ENCODE data around the gene PPARD. TPM values are rescaled to one million over a fixed set of nuclear protein-coding genes. Genes with fewer than 3 reads are reported as not detected.
A peak's percentile ranks its signal among the peaks of the same experiment; 100 is the strongest.

The PPARD gene
- total RNA-seq, 1 experiment from 2014 or later: 26.8 TPM

DNA sequence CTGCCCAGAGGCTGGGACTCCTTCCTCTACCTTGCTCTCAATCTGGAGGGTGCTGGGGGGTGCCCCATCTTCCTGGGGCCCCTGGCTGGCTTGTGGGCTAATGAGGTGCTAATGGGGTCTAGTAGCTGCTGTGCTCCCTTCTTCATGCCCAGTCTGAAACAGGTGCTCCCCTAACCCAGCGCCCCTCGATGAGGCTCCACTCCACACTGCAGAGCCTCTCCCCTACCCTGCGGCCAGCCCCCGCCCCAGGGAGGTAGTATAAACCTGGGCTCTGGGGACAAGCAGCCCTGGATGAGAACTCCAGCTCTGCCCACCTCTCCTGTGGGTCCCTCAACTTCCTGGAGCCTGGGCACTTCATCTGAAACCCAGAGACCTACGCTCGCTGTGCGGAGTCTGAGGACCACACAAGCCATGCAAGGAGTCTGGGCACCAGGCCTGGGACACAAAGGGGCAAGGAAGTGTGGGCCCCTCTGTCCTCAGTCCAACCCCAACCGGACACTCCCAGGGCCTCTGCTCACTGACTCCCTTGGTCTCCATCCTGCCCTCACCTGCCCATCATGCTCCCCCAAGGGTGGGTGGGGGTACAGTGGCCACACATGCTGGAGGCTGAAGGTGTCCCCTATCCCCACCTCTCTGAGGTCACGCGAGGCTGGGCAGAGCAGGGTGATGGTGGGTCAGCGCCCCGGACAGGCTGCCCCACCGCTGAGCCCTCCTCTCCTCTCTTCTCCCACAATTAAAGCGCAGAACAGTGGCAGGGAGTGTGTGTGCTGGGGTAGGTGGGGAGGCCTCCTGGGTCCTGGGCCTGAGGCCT, 132.0 kb downstream of the PPARD start:
- intact Hi-C loops (cut with micrococcal nuclease; ENCODE audit: unreplicated experiment): no loop called here
- peaks cover 87% of the 10 kb centered on the region for H3K36me3 Mint-ChIP-seq (ENCODE audit: insufficient read depth, unreplicated experiment)
- no peak for DNase-seq
- no peak overlapping the region for H3K4me3 Mint-ChIP-seq (ENCODE audit: low read depth, unreplicated experiment)
- no peaks in the 10 kb centered on the region for H3K27me3 Mint-ChIP-seq (ENCODE audit: unreplicated experiment)
- peaks cover 25% of the 10 kb centered on the region for H3K4me1 Mint-ChIP-seq (ENCODE audit: low read depth, unreplicated experiment)
- CTCF ChIA-PET: interaction anchor here (0.6 to 1.1 kb wide), 2 partner anchors 22 kb away, joined by 3 to 4 read pairs; partner anchors contain the start of gene TEAD3
- TF ChIP-seq, protein P1, sequence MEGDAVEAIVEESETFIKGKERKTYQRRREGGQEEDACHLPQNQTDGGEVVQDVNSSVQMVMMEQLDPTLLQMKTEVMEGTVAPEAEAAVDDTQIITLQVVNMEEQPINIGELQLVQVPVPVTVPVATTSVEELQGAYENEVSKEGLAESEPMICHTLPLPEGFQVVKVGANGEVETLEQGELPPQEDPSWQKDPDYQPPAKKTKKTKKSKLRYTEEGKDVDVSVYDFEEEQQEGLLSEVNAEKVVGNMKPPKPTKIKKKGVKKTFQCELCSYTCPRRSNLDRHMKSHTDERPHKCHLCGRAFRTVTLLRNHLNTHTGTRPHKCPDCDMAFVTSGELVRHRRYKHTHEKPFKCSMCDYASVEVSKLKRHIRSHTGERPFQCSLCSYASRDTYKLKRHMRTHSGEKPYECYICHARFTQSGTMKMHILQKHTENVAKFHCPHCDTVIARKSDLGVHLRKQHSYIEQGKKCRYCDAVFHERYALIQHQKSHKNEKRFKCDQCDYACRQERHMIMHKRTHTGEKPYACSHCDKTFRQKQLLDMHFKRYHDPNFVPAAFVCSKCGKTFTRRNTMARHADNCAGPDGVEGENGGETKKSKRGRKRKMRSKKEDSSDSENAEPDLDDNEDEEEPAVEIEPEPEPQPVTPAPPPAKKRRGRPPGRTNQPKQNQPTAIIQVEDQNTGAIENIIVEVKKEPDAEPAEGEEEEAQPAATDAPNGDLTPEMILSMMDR (IDR thresholded peaks at IDR 0.05; ENCODE audit: unreplicated experiment): no peak
- no peaks in the 10 kb centered on the region for H3K9me3 Mint-ChIP-seq (ENCODE audit: low read depth, unreplicated experiment)
- H3K27ac Mint-ChIP-seq (ENCODE audit: unreplicated experiment): peak overlapping the region; percentile 65
- no TSS peak for BruUV-seq (replicated peaks)

DNA sequence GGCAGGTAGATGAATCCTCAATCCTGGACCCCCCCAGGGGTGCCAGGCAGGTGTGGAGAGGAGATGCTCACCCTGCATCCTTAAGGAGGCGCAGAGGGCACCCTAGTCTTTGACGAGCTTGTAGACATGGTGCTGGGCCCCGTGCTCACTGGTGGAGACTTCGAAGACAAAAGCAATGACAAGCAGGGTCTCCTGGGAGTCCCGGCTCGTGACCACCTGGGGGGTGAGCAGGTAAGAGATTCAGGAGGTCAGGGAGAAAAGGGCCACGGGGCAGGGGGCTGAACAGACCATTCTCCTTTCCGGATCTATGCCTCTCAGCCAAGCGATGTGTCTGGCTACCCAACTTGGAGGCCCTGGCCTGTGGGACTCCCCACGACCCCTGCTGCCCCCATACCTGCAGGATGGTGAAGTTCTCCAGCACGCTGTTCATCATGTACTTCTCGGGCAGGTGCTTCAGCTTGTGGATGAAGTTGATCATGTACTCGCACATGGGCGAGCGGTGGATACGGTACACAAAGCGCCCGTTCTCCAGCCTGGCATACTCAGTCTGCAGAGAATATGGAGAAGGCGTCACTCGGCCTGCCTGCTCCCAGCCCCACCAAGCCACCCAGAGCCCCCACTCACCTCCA, 132.7 kb downstream of the PPARD start:
- H3K27ac Mint-ChIP-seq (ENCODE audit: unreplicated experiment): peak overlapping the region; percentile 65
- H3K9me3 Mint-ChIP-seq (ENCODE audit: low read depth, unreplicated experiment): no peaks in the 10 kb centered on the region
- BruUV-seq (replicated peaks): TSS peak; percentile 11
- intact Hi-C loops (cut with micrococcal nuclease; ENCODE audit: unreplicated experiment): no loop called here
- no peaks in the 10 kb centered on the region for H3K27me3 Mint-ChIP-seq (ENCODE audit: unreplicated experiment)
- H3K36me3 Mint-ChIP-seq (ENCODE audit: insufficient read depth, unreplicated experiment): peaks cover 80% of the 10 kb centered on the region
- H3K4me1 Mint-ChIP-seq (ENCODE audit: low read depth, unreplicated experiment): peaks cover 19% of the 10 kb centered on the region
- no peak overlapping the region for H3K4me3 Mint-ChIP-seq (ENCODE audit: low read depth, unreplicated experiment)
- DNase-seq: no peak
- TF ChIP-seq, protein P1 (IDR thresholded peaks at IDR 0.05; ENCODE audit: unreplicated experiment): no peak
- CTCF ChIA-PET: interaction anchor here (1.1 kb wide), 1 partner anchor 21 kb away, joined by 3 read pairs; no protein-coding TSS in a partner anchor

DNA sequence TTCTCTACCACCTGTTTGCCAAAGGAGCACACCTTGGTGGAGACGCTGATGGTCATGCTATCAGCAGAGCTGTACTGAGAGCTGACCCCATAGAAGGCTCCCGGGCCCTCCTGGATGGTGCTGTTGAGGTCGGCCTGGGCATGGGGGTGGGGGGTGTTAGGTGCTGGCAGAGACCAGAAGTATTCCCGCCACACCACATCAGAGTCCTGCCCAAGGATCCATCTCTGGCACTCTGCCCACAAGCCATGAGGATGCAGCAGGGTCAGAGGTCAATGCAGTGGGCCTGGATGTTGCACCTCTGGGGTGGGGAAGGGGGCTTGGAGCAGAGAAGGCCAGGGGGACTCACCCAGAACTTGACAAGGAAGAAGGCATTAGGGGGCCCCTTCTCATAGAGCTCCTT, 133.2 kb downstream of the PPARD start:
- no TSS peak for BruUV-seq (replicated peaks)
- Mint-ChIP-seq H3K9me3 (ENCODE audit: low read depth, unreplicated experiment) (no peaks in the 10 kb centered on the region), H3K4me3 (ENCODE audit: low read depth, unreplicated experiment) (no peak overlapping the region), H3K27me3 (ENCODE audit: unreplicated experiment) (no peaks in the 10 kb centered on the region), H3K27ac (ENCODE audit: unreplicated experiment) (peak overlapping the region; percentile 7), H3K4me1 (ENCODE audit: low read depth, unreplicated experiment) (peaks cover 13% of the 10 kb centered on the region), H3K36me3 (ENCODE audit: insufficient read depth, unreplicated experiment) (peaks cover 75% of the 10 kb centered on the region)
- CTCF ChIA-PET: interaction anchor here (1.1 kb wide), 1 partner anchor 21 kb away, joined by 3 read pairs; no protein-coding TSS in a partner anchor
- TF ChIP-seq, protein P1 (IDR thresholded peaks at IDR 0.05; ENCODE audit: unreplicated experiment): no peak
- no peak for DNase-seq
- intact Hi-C loops (cut with micrococcal nuclease; ENCODE audit: unreplicated experiment): no loop called here

DNA sequence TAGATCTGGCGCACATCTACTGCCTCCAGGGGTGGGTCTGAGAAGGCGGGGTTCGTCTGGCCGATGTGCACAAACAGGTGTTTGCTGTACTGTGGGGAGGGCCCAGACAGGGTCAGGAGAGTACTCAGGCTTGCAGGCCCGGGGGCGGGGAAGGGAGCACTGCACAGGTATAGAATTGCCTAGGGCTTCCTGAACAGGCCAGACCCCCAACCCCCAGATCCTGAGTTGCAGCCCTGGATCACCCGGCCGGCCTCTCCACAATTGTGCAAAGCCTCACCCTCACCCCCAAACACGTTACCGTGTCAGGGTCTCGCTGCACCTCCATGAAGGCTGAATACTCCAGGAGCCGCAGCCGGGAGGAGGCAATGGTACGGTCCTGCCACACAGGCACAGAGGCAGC, 133.6 kb downstream of the PPARD start:
- no peak for DNase-seq
- Mint-ChIP-seq H3K4me1 (ENCODE audit: low read depth, unreplicated experiment) (peaks cover 9% of the 10 kb centered on the region), H3K36me3 (ENCODE audit: insufficient read depth, unreplicated experiment) (peaks cover 71% of the 10 kb centered on the region), H3K9me3 (ENCODE audit: low read depth, unreplicated experiment) (no peaks in the 10 kb centered on the region), H3K4me3 (ENCODE audit: low read depth, unreplicated experiment) (no peak overlapping the region), H3K27ac (ENCODE audit: unreplicated experiment) (peak overlapping the region; percentile 7), H3K27me3 (ENCODE audit: unreplicated experiment) (no peaks in the 10 kb centered on the region)
- TF ChIP-seq, protein P1 (IDR thresholded peaks at IDR 0.05; ENCODE audit: unreplicated experiment): no peak
- intact Hi-C loops (cut with micrococcal nuclease; ENCODE audit: unreplicated experiment): no loop called here
- CTCF ChIA-PET: no interaction called here
- BruUV-seq (replicated peaks): no TSS peak

Measured in Calu3 (cell line).